Activated T-helper 1 cell treated with Interleukin-2 at 50 U/mL for 16 hours (primary cell): Measurements from ENCODE around the gene DEPDC1B.
"Not testable (repeated sequence)": the region's sequence is repeated elsewhere in the genome, so short reads cannot be mapped to it uniquely, and the experiment has no call there.

Source experiments
- DNase-seq: peaks from one replicate; pipeline ENCODE4 v3.0.0-alpha.2; 2020; ENCODE audit warnings: low read depth

Gene DEPDC1B

DNA sequence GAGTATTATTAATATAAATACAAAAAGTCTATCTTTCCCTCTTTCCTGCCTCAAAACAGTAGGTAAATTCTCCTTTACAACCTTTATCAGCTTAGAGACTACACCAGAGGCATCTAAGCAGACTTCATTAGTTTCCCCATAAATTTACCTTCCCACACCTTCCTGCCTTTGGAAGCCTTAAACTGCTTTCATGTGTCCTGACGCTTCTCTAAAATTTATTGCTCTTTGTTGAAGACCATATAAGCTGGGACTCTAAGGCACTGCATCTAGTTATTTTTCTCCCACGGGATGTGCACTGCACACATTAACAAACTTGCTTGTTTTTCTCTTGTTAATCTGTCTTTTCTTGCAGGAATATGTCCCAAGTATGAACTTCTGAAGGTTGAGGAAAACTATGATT, 51.8 kb downstream of the DEPDC1B start:
- DNase-seq: no peak

GRCh38 chr5:60640901-60641300, 59.1 kb downstream of the DEPDC1B start:
- no peak for DNase-seq

GRCh38 chr5:60639544-60639943, 60.4 kb downstream of the DEPDC1B start:
- DNase-seq: no peak

DNA sequence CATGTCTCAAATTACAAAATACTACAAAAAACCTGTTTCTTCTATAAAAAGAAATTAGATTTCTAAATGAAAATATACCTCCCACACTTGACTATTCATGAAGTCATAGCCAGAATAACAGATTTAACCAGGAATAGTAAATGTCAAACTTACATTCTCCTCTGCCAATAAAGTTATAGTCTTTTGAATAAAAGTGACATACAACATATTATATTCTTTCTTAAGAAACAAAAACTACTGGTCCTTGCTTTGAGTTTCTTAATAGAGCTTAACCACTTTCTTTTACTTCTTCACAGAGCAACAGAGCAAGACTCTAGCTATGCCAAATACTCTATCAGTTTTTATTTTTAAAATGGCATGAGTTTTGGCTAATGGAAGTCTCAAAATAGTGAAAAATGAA, 61.7 kb downstream of the DEPDC1B start:
- no peak for DNase-seq

DNA sequence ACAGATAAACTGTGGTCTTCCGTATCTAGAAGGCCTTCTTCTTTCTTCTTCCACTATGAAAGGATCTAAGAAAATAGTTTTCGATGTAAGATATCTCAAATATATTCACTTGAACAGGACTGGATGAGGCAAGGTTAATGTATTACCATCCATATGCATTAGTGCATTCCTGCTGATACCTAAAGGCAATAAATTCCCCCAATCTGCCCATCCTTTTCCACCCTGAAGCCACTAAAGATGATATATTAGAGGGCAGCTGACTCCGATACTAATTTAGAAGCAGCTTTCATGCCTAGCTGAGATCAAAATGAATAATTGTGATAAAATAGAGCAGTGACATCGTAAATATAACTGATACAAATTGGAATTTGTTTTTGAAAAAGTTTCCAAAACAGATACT, 63.3 kb downstream of the DEPDC1B start:
- no peak for DNase-seq

- no peak for DNase-seq
Observed at GRCh38 chr5:60636001-60636400, 64.0 kb downstream of the DEPDC1B start.

DNA sequence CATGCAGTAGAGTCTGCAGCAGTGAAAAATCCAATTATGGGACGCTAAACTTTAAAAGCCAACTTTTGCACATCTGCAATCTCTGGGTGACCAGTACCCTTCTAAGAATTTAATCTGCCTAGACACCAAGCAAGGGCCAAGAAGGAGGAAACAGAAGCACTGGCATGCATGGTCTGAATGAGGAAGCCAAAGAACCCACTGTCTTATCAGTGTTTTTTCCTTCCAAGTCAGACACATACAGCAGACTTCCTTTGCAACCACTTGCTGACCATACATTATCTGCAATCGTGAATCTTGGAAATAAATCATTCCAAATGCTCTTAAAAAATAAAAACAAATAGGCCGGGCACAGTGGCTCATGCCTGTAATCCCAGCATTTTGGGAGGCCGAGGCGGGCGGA, 65.9 kb downstream of the DEPDC1B start:
- no peak for DNase-seq

GRCh38 chr5:60633341-60633740, 66.6 kb downstream of the DEPDC1B start:
- no peak for DNase-seq

- DNase-seq: no peak
Observed at GRCh38 chr5:60632153-60632552, 67.8 kb downstream of the DEPDC1B start.

- no peak for DNase-seq
Observed at GRCh38 chr5:60630836-60631235, 69.1 kb downstream of the DEPDC1B start.

- DNase-seq: no peak
Observed at GRCh38 chr5:60630179-60630578, 69.8 kb downstream of the DEPDC1B start.

GRCh38 chr5:60624875-60625274, 75.1 kb downstream of the DEPDC1B start:
- not testable (repeated sequence) for DNase-seq

- not testable (repeated sequence) for DNase-seq
Observed at GRCh38 chr5:60620752-60621151, 79.2 kb downstream of the DEPDC1B start.

GRCh38 chr5:60613826-60614225, 86.1 kb downstream of the DEPDC1B start:
- no peak for DNase-seq

DNA sequence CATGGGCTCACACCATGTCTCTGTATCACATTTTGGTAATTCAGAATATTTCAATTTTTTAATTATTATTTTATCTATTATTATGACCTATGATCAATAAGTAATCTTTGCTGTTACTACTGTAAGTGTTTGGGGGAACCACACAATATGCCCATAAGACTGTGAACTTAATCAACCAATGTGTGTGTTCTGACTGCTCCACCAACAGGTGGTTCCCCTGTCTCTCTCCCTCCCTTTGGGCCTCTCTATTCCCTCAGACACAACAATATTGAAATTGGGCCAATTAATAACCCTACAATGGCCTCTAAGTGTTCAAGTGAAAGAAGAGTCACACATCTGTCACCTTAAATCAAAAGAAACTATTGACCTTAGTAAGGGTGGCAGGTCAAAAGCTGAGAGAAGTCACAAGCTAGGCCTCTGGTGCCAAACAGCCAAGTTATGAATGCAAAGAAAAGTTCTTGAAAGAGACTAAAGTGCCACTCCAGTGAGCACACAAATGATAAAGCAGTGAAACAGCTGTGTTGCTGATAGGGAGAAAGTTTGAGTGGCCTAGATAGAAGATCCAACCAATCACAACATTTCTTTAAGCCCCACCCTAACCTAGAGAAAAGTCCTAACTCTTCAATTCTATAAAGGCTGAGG, 88.7 kb downstream of the DEPDC1B start:
- no peak for DNase-seq

- no peak for DNase-seq
Observed at GRCh38 chr5:60604771-60605170, 95.2 kb downstream of the DEPDC1B start.

DNA sequence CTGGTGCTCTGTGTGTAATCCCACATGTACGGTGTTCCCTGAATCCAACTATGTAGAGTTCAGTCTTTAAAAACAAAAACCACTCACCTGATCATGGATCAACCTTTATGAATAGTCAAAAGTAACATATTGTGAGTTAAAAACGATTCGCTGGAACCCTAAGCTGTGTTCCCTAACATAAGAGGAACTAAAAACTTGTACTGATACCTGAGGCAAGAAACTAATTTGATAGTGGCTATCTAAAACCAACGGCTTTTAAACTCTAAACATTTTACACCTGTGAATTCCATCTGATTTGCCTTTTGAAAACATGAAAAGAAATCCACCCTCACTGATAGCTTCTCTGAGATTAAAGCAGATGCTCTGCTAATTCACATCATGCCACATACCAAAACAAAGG, 101.5 kb downstream of the DEPDC1B start:
- DNase-seq: no peak

DNA sequence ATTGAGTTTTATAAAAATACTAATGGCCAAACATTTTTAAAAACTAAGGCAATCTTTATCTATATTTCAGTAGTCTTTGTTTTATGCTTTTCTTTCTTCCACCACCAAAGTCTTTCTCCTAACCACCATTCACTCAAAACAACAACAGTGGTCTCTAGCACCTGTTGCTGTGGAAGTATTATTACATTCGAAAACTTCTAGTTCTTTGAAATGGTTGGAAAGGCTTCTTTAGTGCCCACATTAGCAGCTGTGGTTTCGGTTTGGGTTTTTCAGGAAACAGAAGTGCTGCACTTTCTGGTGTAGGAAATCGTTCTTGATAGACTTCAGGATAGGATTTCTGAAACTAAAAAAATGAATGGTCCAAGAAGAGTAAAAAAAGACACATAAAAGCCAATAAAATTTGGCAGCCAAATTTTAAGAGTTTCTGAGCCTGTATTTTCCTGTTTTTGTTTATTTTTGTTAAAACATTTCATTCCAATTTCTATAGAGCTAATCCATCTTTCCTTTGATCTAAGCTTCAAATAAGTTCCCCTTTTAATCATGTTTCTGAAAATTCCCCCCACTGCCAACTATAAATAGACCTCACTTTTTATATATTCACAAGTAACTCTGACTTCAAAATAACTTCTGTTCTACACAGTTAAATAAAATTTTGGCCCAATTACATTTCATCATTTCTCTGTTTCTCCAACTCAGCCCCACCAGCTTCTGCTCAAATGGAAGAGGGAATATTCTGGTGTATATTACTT, 102.2 kb downstream of the DEPDC1B start:
- DNase-seq: no peak

- no peak for DNase-seq
Observed at GRCh38 chr5:60594715-60595477, 105.1 kb downstream of the DEPDC1B start.

DNA sequence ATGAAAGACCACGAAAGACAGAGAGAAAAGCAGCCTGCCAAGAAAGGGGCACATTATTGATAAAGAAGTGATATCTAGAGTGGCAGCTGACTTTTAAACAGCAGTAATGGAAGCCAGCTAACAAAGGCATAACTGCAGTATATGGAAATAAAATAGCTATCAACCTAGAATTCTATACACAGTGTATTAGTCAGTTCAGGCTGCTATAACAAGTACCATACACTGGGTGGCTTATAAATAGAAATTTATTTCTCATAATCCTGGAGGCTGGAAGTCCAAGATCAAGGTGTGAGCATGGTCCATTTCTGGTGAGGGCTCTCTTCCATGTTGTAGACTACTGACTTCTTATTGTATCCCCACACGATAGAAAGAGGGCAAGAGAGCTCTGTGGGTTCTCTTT, 109.8 kb downstream of the DEPDC1B start:
- no peak for DNase-seq

GRCh38 chr5:60587312-60587711, 112.7 kb downstream of the DEPDC1B start:
- DNase-seq: not testable (repeated sequence)

DNA sequence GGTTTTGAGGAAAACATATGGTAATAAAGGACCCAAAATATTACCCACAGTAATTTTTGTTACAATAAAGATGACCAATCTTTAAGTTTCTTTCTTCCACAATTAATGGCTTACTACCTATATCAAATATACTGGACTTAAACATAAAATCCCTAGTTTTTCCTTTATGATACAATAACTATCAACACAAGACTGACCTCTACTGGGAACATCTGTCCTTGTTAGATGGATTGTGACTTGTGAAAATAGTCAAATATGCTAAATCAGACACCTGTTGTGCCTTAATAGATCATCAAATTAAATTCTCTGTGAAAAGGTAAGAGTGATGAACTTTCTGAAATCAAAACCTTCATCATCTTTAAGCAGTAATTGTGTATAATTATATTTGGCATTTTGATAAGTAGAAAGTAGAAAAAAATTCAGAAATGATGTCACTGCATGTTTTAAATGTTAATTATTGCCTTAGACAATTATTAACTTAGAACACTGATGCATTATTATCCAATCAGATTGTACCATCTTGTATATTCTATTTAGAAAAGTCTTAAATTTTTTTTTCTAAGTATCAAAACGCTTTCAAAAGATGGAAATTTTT, 113.6 kb downstream of the DEPDC1B start:
- DNase-seq: no peak

DNA sequence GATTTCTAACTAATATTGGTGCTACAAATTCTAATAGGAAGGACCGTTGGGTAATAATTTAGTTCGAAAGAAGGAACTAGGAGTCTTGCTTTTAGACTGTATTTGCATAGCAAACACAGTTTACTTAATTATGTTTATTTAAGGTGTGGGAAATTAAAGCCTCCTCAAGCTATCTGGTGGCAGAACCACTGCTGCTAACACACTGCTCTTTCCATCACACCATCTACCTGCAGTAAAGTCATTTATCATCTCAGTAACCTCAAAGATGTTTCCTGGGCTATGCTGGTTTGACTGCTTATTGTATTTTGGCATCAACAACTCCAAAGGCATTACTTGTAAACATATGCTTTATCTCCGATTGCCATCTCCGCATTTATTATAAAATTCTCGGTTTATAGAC, 114.3 kb downstream of the DEPDC1B start:
- DNase-seq: no peak
